CD4-positive, alpha-beta T cell treated with Interleukin-12 subunit alpha and Interleukin-12 subunit beta, for 1 hour (primary cell): Measurements from ENCODE around the gene CLEC12A.
"Not testable (repeated sequence)": the region's sequence is repeated elsewhere in the genome, so short reads cannot be mapped to it uniquely, and the experiment has no call there.

ENCODE experiments used
- DNase-seq: peaks from one replicate; pipeline ENCODE4 v3.0.0-alpha.2; 2020

The CLEC12A gene

GRCh38 chr12:9971181-9971580 lies at the start of gene CLEC12A:
Gene CLEC12A, plus strand, starts transcription at chr12:9971409. Its CDS starts 188 bp downstream, at chr12:9971597.
- DNase-seq = no peak

- DNase-seq = no peak
Measured at GRCh38 chr12:9922429-9922828, 48.8 kb upstream of the CLEC12A start.

- DNase-seq = peak; percentile 61
Measured at GRCh38 chr12:9925705-9926393, 45.4 kb upstream of the CLEC12A start.

- DNase-seq = no peak
Measured at GRCh38 chr12:9926876-9927275, 44.3 kb upstream of the CLEC12A start.

- DNase-seq = no peak
Measured at GRCh38 chr12:9928607-9929006, 42.6 kb upstream of the CLEC12A start.

GRCh38 chr12:9931245-9931644 lies 40.0 kb upstream of the CLEC12A start:
- no peak for DNase-seq

- no peak for DNase-seq
Measured at GRCh38 chr12:9932270-9932669, 38.9 kb upstream of the CLEC12A start, which contains the start of gene CLEC2A. Gene CLEC2A, minus strand, starts transcription at chr12:9932370. Its CDS starts 41 bp downstream, at chr12:9932329.

GRCh38 chr12:9933958-9934357 lies 37.3 kb upstream of the CLEC12A start:
- no peak for DNase-seq

GRCh38 chr12:9935026-9935425 lies 36.2 kb upstream of the CLEC12A start:
- no peak for DNase-seq

GRCh38 chr12:9936591-9936990 lies 34.6 kb upstream of the CLEC12A start:
- DNase-seq = no peak

GRCh38 chr12:9940375-9940774 lies 30.8 kb upstream of the CLEC12A start:
- DNase-seq = peak; percentile 36

GRCh38 chr12:9941838-9942237 lies 29.4 kb upstream of the CLEC12A start:
- no peak for DNase-seq

GRCh38 chr12:9943240-9943639 lies 28.0 kb upstream of the CLEC12A start:
- DNase-seq = peak; percentile 19

- DNase-seq = no peak
Measured at GRCh38 chr12:9944391-9944790, 26.8 kb upstream of the CLEC12A start.

- DNase-seq = no peak
Measured at GRCh38 chr12:9947674-9948073, 23.5 kb upstream of the CLEC12A start.

GRCh38 chr12:9948606-9949296 lies 22.5 kb upstream of the CLEC12A start:
- DNase-seq = peak; percentile 32

GRCh38 chr12:9951026-9951675 lies 20.1 kb upstream of the CLEC12A start:
- DNase-seq = peak; percentile 50

GRCh38 chr12:9952954-9953729 lies 18.1 kb upstream of the CLEC12A start:
- not testable (repeated sequence) for DNase-seq

- DNase-seq = peak; percentile 27
Measured at GRCh38 chr12:9957834-9958233, 13.4 kb upstream of the CLEC12A start.

- DNase-seq = no peak
Measured at GRCh38 chr12:9960590-9960989, 10.6 kb upstream of the CLEC12A start.

GRCh38 chr12:9961106-9961505 lies 10.1 kb upstream of the CLEC12A start:
- DNase-seq = no peak

- DNase-seq = no peak
Measured at GRCh38 chr12:9961901-9962300, 9.3 kb upstream of the CLEC12A start.

GRCh38 chr12:9969673-9970072 lies 1.5 kb upstream of the CLEC12A start:
- DNase-seq = no peak
